ENCODE measurements around the gene PLCB1. TPM values are rescaled to one million over a fixed set of nuclear protein-coding genes. Genes with fewer than 3 reads are reported as not detected.

PLCB1 gene
- total and polyA plus RNA-seq, 10 of the 15 experiments (the other 5 are each of a cell fraction or from before 2014, with no cell fraction given) = 0.05 to 5.3 (median 0.17) TPM; not detected in 1

- Histone ChIP-seq H3K4me1 (ENCODE audit: control insufficient read depth, insufficient read depth, low read length) (no peaks in the 10 kb centered on the region), H3K9ac (ENCODE audit: control insufficient read depth, insufficient read depth, low read length) (no peak overlapping the region), H3K4me2 (ENCODE audit: control insufficient read depth, insufficient read depth) (no peak overlapping the region), H2AFZ (ENCODE audit: control insufficient read depth, low read depth, low read length) (no peak overlapping the region), H3K27me3 (replicated peaks in 1 of 2; ENCODE audit: control insufficient read depth in 2 of 2, insufficient read depth in 2 of 2, low read length in 1 of 2) (no peaks in the 10 kb centered on the region), H4K20me1 (ENCODE audit: control insufficient read depth, insufficient read depth) (no peaks in the 10 kb centered on the region), H3K36me3 (ENCODE audit: control insufficient read depth in 2 of 2, insufficient read depth in 2 of 2, low read length in 1 of 2) (no peaks in the 10 kb centered on the region), H3K79me2 (ENCODE audit: control insufficient read depth, insufficient read depth, low read length) (no peaks in the 10 kb centered on the region), H3K27ac (ENCODE audit: control insufficient read depth, insufficient read depth) (no peak overlapping the region), H3K4me3 (no peak overlapping the region), H3K9me3 (replicated peaks; ENCODE audit: control insufficient read depth, insufficient read depth, low read length) (no peaks in the 10 kb centered on the region)
- POLR2A ChIA-PET = no interaction called here
- CTCF ChIA-PET = interaction anchor here (0.9 to 2.9 kb wide), 3 partner anchors 9 to 135 kb away, joined by 3 to 12 read pairs (median 5); no protein-coding TSS in a partner anchor
- TF ChIP-seq CEBPZ (IDR thresholded peaks at IDR 0.05; ENCODE audit: low read depth, low read length) = no peak
- TF ChIP-seq CUX1 (IDR thresholded peaks at IDR 0.05; ENCODE audit: insufficient replicate concordance, low read depth, low read length) = no peak
- no peak for TF ChIP-seq ZNF24 (IDR thresholded peaks at IDR 0.05)
- TF ChIP-seq MLLT1 (IDR thresholded peaks at IDR 0.05) = no peak
- TF ChIP-seq BCL11A (IDR thresholded peaks at IDR 0.05; ENCODE audit: low read depth, low read length) = no peak
- DNase-seq (ENCODE audit: low read depth, low spot score) = no peak
- in situ Hi-C loops (cut with MboI) = no loop called here
- SMC1A ChIA-PET (ENCODE audit: uncharacterized antibody, unreplicated experiment) = interaction anchor here (0.8 to 1.9 kb wide), 4 partner anchors 15 to 199 kb away, joined by 3 to 7 read pairs (median 4); no protein-coding TSS in a partner anchor
- intact Hi-C loops (cut with micrococcal nuclease; ENCODE audit: unreplicated experiment) = no loop called here
- RAD21 ChIA-PET (ENCODE audit: unreplicated experiment) = interaction anchor here (1.0 kb wide), 1 partner anchor 15 kb away, joined by 5 read pairs; no protein-coding TSS in a partner anchor
- no peak for FAIRE-seq
- WGBS (ENCODE audit: insufficient coverage, insufficient replicate concordance, low lambda C conversion rate, missing lambda C conversion rate) = 38% methylated on average over 1 of the region's 1 CpG
- BruUV-seq (replicated peaks) = no TSS peak
- peak; percentile 76 for ATAC-seq
Measured at GRCh38 chr20:8587251-8587650, 455.2 kb downstream of the PLCB1 start.
